ENCODE results near the gene SHC1. TPM values are rescaled to one million over a fixed set of nuclear protein-coding genes. Genes with fewer than 3 reads are reported as not detected.

Gene SHC1
- polyA plus RNA-seq, 1 experiment, result 371 TPM

DNA sequence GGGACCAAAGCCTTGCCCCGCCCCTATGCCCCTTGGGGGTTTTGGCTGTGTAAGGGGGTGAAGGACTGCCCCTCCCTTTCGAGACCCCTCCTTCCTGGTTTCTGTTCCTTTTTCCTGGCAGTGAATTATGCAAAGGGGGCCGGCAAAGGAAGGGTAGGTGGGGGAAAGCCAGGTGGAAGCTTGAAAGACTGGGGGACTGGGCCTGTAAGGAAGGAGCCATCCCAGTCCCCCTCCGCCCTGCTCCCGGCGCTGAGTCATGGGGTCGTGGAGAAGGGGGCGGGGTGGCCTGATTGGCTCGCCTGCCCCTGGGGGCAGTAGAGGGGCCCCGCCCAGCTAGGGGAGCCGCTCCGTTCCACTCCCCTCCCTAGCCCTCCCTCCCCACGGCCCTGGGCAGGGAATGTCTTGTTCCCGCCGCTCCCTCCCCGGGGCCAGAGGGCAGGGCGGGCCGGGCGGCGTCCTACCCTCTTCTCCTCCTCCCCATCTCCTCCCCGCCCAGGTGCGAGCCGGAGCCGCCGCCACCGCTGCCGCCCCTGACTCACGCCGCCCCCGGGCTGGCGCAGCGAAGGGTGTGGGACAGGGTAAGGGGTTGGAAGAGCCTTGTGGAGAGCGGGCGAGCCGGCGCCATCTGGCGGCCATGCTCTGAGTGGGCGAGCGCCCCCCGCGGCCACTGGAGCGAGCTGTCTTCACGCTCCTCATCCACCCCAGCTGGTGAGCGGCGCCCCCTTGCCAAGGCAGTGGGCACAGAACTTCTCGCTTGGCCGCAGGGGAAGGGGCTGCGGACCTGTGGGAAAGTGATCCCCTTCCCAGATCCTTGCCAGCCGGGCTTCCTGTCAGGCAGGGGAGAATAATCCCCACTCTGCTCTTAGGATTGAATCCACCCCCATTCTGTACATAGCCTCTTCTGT, 46.7 kb upstream of the SHC1 start:
- DNase-seq (ENCODE audit: low read depth, low spot score), result peak; percentile 59
- CTCF ChIA-PET, result interaction anchor here (0.5 to 3.6 kb wide), 37 partner anchors 9 to 537 kb away, joined by 3 to 38 read pairs (median 4); partner anchors contain the start of genes ADAM15, DCST1, DCST2 and EFNA3
- POLR2A ChIA-PET, result interaction anchor here (0.6 to 1.5 kb wide), 6 partner anchors 10 to 459 kb away, joined by 3 to 10 read pairs (median 4); partner anchors contain the start of genes PBXIP1, SHC1 and UBE2Q1
- Histone ChIP-seq H3K27me3 (ENCODE audit: control insufficient read depth, insufficient read depth, low read length) (no peaks in the 10 kb centered on the region), H3K4me3 (ENCODE audit: low read depth, low read length) (peak overlapping the region; percentile 45), H3K9me3 (ENCODE audit: control insufficient read depth, insufficient read depth, low read length) (no peaks in the 10 kb centered on the region), H3K27ac (ENCODE audit: low read depth, low read length) (peak overlapping the region; percentile 61)
- peak; percentile 96 for TF ChIP-seq CTCF (IDR thresholded peaks at IDR 0.05; ENCODE audit: low read depth, low read length)

DNA sequence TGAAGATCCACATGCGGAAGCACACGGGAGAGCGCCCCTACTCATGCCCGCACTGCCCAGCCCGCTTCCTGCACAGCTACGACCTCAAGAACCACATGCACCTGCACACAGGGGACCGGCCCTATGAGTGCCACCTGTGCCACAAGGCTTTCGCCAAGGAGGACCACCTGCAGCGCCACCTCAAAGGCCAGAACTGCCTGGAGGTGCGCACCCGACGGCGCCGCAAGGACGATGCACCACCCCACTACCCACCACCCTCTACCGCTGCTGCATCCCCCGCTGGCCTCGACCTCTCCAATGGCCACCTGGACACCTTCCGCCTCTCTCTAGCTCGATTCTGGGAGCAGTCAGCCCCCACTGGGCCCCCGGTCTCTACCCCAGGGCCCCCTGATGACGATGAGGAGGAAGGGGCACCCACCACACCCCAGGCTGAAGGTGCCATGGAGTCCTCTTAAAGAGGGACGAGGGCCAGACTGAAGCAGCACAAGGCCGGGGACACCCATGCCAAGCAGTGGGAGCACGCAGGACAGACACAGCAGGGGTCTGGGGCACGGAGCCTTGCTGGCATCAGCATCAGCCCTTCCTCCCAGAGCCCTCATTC, 45.8 kb upstream of the SHC1 start:
- no peak for TF ChIP-seq CTCF (IDR thresholded peaks at IDR 0.05; ENCODE audit: low read depth, low read length)
- DNase-seq (ENCODE audit: low read depth, low spot score), result no peak
- Histone ChIP-seq H3K9me3 (ENCODE audit: control insufficient read depth, insufficient read depth, low read length) (no peaks in the 10 kb centered on the region), H3K27ac (ENCODE audit: low read depth, low read length) (no peak overlapping the region), H3K4me3 (ENCODE audit: low read depth, low read length) (no peak overlapping the region), H3K27me3 (ENCODE audit: control insufficient read depth, insufficient read depth, low read length) (no peaks in the 10 kb centered on the region)
- ChIA-PET CTCF (interaction anchor here (0.7 to 3.6 kb wide), 12 partner anchors 9 to 69 kb away, joined by 3 to 38 read pairs (median 10); partner anchors contain the start of genes PBXIP1, PYGO2 and SHC1), POLR2A (interaction anchor here (0.6 to 1.5 kb wide), 4 partner anchors 9 to 458 kb away, joined by 3 to 5 read pairs (median 4); partner anchors contain the start of genes PBXIP1, SHC1 and UBE2Q1)

GRCh38 chr1:155015527-155016230, 45.1 kb upstream of the SHC1 start:
- no peaks in the 10 kb centered on the region for H3K27me3 ChIP-seq (ENCODE audit: control insufficient read depth, insufficient read depth, low read length)
- no peak overlapping the region for H3K4me3 ChIP-seq (ENCODE audit: low read depth, low read length)
- H3K9me3 ChIP-seq (ENCODE audit: control insufficient read depth, insufficient read depth, low read length), result no peaks in the 10 kb centered on the region
- no peak for DNase-seq (ENCODE audit: low read depth, low spot score)
- ChIA-PET POLR2A (no interaction called here), CTCF (interaction anchor here (1.0 to 3.6 kb wide), 8 partner anchors 8 to 60 kb away, joined by 4 to 38 read pairs (median 16); partner anchors contain the start of genes PBXIP1 and PYGO2)
- H3K27ac ChIP-seq (ENCODE audit: low read depth, low read length), result no peak overlapping the region
- no peak for TF ChIP-seq CTCF (IDR thresholded peaks at IDR 0.05; ENCODE audit: low read depth, low read length)

- DNase-seq (ENCODE audit: low read depth, low spot score), result no peak
- TF ChIP-seq CTCF (IDR thresholded peaks at IDR 0.05; ENCODE audit: low read depth, low read length), result no peak
- ChIA-PET CTCF (interaction anchor here (1.3 to 3.1 kb wide), 3 partner anchors 16 to 29 kb away, joined by 4 to 32 read pairs (median 20); no protein-coding TSS in a partner anchor), POLR2A (no interaction called here)
- Histone ChIP-seq H3K4me3 (ENCODE audit: low read depth, low read length) (no peak overlapping the region), H3K9me3 (ENCODE audit: control insufficient read depth, insufficient read depth, low read length) (no peaks in the 10 kb centered on the region), H3K27me3 (ENCODE audit: control insufficient read depth, insufficient read depth, low read length) (no peaks in the 10 kb centered on the region), H3K27ac (ENCODE audit: low read depth, low read length) (no peak overlapping the region)
Measured at GRCh38 chr1:155014709-155015508, 44.4 kb upstream of the SHC1 start.
